WI38 (cell line): ENCODE data around the gene MBP.

Source experiments
- H3K4me3 ChIP-seq: 2 replicates; pipeline ENCODE4 v1.5.1; 2011; ENCODE audit warnings: low read depth, mild to moderate bottlenecking, control low read depth, low read length
- TF ChIP-seq, protein P1 (sequence below): IDR thresholded peaks from 2 replicates; pipeline ENCODE4 v1.5.1; 2012; ENCODE audit warnings: low read depth, mild to moderate bottlenecking, control low read depth, low read length

The MBP gene

DNA sequence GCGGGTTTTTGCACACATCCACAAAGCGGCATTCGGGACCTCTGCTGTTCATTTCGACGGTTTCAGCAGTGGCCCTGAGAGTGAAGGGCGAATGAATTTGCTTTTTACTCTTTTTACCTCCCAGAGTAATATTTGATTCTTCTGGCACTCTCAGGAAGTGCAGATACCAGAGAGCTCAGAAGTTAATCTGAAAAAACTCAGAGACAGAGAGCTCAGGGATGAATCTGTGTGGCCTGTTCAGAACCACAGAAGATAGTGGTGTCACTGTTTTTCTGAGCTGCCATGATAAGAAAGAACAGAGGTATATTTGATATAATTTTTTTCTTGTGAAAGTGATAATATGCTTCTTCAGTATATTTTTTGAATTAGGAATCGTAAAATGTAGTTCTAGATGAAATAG is 129.3 kb downstream of the MBP start:
- TF ChIP-seq, protein P1, sequence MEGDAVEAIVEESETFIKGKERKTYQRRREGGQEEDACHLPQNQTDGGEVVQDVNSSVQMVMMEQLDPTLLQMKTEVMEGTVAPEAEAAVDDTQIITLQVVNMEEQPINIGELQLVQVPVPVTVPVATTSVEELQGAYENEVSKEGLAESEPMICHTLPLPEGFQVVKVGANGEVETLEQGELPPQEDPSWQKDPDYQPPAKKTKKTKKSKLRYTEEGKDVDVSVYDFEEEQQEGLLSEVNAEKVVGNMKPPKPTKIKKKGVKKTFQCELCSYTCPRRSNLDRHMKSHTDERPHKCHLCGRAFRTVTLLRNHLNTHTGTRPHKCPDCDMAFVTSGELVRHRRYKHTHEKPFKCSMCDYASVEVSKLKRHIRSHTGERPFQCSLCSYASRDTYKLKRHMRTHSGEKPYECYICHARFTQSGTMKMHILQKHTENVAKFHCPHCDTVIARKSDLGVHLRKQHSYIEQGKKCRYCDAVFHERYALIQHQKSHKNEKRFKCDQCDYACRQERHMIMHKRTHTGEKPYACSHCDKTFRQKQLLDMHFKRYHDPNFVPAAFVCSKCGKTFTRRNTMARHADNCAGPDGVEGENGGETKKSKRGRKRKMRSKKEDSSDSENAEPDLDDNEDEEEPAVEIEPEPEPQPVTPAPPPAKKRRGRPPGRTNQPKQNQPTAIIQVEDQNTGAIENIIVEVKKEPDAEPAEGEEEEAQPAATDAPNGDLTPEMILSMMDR: no peak
- H3K4me3 ChIP-seq: no peak overlapping the region

DNA sequence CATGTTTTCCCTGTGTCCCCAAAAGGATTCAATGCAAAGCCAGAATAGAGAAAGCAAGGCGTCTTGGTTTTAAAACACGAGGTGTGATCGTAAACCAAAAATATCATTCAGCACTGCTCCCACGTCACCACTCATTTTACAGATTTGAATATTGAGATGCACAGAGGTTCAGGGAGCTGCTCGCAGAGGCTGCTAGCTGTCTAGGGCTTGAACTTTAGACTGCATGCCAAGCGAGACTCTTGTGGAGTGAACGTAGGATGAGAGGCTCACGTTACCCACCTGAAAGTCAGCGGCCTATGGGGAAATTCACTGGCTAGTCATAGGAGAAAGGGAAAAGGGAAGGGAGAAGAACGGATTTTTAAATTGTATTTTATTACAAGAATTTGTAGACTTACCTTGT is 130.1 kb downstream of the MBP start:
- TF ChIP-seq, protein P1: no peak
- H3K4me3 ChIP-seq: no peak overlapping the region

DNA sequence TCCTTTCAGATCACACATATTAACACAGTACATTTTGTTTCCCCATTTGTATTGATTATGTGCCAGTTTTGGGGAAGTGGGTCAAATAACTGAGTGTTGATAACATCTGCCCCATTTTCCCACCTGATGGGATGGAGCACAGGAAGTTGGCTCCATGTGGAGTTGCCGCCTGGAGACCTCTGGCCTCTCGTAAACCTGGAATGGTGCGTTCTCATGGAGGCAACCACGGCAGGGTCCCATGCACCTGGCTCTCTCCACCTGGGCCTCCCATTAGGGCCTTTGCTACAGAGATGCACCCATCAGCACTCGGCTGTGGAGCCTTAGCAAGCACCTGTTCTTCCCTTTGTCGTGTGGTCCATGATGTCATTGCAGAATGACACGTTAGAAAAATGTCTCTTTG is 130.6 kb downstream of the MBP start:
- TF ChIP-seq, protein P1: no peak
- no peak overlapping the region for H3K4me3 ChIP-seq

DNA sequence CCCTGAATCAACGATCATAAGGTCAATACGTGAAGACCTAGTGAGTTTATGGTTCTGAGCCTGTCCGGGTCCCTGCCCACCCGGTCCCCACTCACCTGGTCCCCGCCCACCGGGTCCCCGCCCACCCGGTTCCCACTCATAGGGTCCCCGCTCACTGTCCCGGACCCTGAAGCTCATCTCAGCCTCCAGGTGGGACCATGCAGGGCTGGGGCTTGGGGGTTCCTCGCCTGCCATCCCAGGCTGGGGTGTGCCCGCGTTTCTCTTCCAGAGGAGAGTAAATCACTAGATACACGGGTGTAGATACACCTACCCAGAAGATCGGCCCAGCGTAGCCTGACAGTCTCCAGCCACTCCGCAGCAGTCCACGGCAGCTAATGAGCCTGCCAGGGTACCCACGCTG is 131.5 kb downstream of the MBP start:
- TF ChIP-seq, protein P1: no peak

DNA sequence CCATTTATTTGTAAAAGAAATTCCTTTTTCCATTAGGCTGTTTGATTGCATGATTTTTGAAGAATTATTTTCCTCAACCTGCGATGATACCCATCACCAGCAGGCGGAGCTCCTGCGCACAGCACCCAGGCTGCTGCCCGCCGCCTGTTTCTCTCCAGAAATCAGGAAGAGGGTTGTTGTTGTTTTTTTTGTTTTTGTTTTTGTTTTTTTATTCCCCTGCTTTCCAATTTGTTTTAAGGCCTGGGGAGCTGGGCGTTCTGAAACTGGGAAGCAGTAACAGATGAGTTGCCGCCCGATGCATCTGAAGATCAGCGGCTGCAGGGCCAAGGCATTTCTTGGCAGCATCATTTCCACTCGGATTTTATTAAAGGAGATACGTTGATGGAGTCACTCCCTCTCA is 132.1 kb downstream of the MBP start:
- TF ChIP-seq, protein P1: peak; percentile 100
- peak overlapping the region; percentile 3; the same call in 1 of the 2 replicates for H3K4me3 ChIP-seq

More for the DNA sequence above, 131.5 kb downstream of the MBP start:
- no peak overlapping the region for H3K4me3 ChIP-seq

DNA sequence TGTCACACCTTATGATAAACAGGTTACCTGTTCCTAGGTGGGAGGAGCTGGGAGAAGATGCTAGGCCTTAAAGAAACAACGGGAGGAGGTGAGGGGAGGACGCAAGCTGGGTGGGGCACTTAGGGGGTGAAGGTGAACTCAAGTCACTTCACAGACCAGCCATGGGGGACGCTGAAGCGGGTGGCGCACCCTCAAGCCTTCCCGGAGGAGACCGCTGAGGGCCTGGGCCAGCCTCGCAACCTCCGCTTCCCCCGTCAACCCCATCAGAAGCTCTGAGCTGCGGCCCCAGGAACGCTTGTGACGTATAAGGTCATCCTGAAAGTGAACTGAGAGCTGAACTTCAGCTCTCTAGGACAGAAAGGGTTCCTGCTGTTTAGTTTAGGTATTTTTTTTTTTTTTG is 133.5 kb downstream of the MBP start:
- TF ChIP-seq, protein P1: no peak
- no peak overlapping the region for H3K4me3 ChIP-seq

DNA sequence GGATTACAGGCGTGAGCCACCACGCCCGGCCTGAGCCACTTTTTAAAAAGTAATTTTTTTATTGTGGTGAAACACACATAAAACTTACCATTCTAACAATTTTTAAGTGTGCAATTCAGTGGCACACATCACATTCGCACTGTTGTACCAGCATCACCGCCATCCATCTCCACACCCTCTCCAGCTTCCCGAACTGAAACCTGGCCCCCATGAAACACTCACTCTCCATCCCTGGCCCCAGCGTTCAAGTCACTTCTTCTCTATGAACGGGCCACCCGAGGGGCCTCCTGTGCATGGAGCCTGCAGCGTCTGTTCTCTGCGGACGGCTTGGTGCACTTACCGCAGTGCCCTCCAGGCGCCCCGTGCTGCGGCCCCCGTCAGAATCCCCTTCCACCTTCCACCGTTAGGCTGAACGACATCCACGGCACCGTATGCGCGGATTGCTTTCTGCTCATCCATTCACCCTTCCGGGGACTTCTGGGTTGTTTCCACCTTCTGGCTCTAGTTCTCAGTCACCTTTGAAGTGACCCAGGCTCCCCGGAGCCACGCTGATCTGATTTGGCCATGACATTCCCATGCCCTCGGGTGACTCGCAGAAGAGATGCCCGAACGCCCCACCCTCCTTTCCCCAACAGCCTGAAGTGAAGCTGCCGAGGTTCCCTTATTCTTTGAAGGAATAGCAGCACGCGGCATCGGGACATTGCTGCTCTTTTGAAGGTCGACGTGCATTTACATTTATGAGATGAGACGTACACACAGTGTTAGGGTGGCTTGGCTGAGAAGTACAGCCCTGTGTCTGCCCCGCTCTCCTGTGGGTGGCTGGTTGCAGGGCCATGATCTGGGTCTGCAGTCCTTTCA is 134.4 kb downstream of the MBP start:
- H3K4me3 ChIP-seq: no peak overlapping the region
- TF ChIP-seq, protein P1: no peak
